ENCODE results near the gene CDC14C. TPM values are rescaled to one million over a fixed set of nuclear protein-coding genes. Genes with fewer than 3 reads are reported as not detected.

Gene CDC14C
- total and polyA plus RNA-seq, 2 donors from 2014 or later: not detected

DNA sequence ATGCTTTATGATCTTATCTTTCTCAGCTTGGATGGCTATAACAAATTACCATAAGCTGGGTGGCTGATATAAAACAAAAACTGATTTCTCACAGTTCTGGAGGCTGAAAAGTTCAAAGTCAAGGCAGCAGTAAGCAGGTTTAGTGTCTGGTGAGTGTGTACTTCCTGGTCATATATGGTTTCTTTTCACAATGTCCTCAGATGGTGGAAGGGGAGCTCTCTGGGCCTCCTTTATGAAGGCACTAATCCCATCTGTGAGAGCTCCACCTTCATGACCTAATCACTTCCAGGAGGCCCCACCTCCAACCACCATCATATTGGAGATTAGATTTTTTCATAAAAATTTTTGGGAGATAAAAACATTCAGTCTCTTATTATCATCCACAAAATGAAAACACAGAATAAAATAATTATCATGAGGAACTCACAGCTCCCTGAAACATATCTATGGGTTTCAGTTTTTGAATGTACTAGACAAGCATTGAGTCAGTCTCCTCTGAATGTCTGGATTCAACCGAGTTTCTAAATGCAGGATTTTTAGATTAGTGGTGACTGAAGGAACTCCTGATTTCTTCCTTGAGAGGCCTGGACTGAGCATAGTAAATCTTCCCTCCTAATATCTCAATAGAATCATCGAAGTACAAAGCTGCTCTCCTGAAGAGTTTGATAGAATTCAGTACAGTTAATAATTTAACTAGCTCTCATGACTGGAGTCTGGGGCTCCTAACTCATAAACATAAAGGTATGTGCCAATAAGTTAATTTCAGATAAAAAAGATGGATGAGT is 8.0 kb downstream of the CDC14C start:
- H3K4me1 ChIP-seq (ENCODE audit: control insufficient read depth in 2 of 3, insufficient read depth in 2 of 3, low read depth in 1 of 3, low read length in 3 of 3): no peaks in the 10 kb centered on the region
- H3K4me3 ChIP-seq (ENCODE audit: low read length in 3 of 3): no peak overlapping the region
- FAIRE-seq (no peak), DNase-seq (no peak)
- no peaks in the 10 kb centered on the region for H3K36me3 ChIP-seq (ENCODE audit: control insufficient read depth in 2 of 3, insufficient read depth in 3 of 3, low read length in 3 of 3)
- TF ChIP-seq, protein P1, sequence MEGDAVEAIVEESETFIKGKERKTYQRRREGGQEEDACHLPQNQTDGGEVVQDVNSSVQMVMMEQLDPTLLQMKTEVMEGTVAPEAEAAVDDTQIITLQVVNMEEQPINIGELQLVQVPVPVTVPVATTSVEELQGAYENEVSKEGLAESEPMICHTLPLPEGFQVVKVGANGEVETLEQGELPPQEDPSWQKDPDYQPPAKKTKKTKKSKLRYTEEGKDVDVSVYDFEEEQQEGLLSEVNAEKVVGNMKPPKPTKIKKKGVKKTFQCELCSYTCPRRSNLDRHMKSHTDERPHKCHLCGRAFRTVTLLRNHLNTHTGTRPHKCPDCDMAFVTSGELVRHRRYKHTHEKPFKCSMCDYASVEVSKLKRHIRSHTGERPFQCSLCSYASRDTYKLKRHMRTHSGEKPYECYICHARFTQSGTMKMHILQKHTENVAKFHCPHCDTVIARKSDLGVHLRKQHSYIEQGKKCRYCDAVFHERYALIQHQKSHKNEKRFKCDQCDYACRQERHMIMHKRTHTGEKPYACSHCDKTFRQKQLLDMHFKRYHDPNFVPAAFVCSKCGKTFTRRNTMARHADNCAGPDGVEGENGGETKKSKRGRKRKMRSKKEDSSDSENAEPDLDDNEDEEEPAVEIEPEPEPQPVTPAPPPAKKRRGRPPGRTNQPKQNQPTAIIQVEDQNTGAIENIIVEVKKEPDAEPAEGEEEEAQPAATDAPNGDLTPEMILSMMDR (IDR thresholded peaks at IDR 0.05; ENCODE audit: borderline replicate concordance, extremely low read depth, insufficient read depth): no peak
- no peaks in the 10 kb centered on the region for H3K27me3 ChIP-seq (ENCODE audit: control insufficient read depth, insufficient read depth, low read length)
- no peak overlapping the region for H3K27ac ChIP-seq (ENCODE audit: low read depth in 2 of 2, low read length in 2 of 2)
- H3K9ac ChIP-seq (ENCODE audit: low read length in 3 of 3): no peak overlapping the region
- intact Hi-C loops (cut with DNase I): no loop called here
- H3K9me3 ChIP-seq (ENCODE audit: control insufficient read depth in 2 of 3, insufficient read depth in 1 of 3, low read length in 3 of 3): no peaks in the 10 kb centered on the region

DNA sequence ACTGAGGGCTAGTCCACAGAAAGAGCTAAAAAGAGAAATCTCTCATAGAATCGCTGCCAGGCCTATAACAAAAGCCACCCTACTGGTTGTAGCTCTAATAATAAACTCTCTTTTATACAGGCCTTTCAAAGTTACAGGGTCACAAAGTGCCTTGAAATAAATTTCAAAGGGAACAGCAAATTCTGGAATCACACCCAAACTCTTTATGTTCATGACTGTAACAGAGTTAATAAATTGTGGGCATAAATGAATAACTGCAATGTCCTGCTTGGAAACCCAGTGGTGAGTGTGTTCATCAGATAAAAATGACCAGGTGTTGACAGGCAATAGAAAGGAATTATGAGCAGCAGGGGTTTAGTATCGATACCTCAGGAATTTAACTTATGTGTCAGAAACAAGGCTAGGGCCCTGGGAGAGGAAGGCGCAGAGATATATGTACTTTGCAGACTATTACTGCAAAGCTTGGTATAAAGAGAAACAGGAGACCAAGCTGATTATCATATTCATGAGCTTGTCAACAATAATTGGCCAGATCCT is 9.3 kb downstream of the CDC14C start:
- TF ChIP-seq, protein P1 (IDR thresholded peaks at IDR 0.05; ENCODE audit: borderline replicate concordance, extremely low read depth, insufficient read depth): no peak
- H3K27ac ChIP-seq (ENCODE audit: low read depth in 2 of 2, low read length in 2 of 2): no peak overlapping the region
- FAIRE-seq: no peak
- no peak overlapping the region for H3K4me3 ChIP-seq (ENCODE audit: low read length in 3 of 3)
- no peak overlapping the region for H3K9ac ChIP-seq (ENCODE audit: low read length in 3 of 3)
- peak in 2 of 5 donors; percentile 11 to 28 for DNase-seq
- no peaks in the 10 kb centered on the region for H3K4me1 ChIP-seq (ENCODE audit: control insufficient read depth in 2 of 3, insufficient read depth in 2 of 3, low read depth in 1 of 3, low read length in 3 of 3)
- H3K36me3 ChIP-seq (ENCODE audit: control insufficient read depth in 2 of 3, insufficient read depth in 3 of 3, low read length in 3 of 3): no peaks in the 10 kb centered on the region
- intact Hi-C loops (cut with DNase I): no loop called here
- H3K27me3 ChIP-seq (ENCODE audit: control insufficient read depth, insufficient read depth, low read length): no peaks in the 10 kb centered on the region
- no peaks in the 10 kb centered on the region for H3K9me3 ChIP-seq (ENCODE audit: control insufficient read depth in 2 of 3, insufficient read depth in 1 of 3, low read length in 3 of 3)

DNA sequence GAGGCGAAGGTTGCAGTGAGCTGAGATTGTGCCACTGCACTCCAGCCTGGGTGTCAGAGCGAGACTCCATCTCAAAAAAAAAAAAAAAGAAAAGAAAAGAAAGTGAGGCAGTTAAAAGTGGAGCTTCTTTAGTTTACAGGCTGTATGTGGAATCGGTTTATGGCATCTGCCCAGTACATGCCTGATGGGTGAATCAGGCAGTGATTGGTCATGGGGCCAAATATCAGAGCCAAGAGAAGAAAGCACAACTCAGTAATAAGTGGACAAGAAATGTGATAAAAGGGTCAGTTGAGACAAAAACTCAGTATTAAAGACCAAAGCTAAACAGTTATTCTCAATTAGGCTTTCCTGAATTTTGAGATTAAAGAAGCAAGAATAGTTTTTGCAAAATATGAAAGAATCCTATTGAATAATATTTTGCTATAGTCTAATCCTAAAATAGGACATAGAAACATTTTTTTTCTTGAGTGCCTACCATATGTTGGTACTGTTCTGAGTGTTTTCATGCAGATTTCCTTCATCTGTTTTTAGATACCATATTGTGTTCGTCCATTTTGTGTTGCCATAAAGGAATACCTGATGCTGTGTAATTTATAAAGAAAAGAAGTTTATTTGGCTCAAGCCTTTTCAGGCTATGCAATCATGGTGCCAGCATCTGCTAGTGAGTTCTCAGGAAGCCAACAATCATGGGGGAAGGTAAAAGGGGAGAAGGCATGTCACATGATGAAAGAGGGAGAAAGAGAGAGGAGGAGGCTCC is 14.4 kb downstream of the CDC14C start:
- FAIRE-seq: no peak
- no peak overlapping the region for H3K27ac ChIP-seq (ENCODE audit: low read depth in 2 of 2, low read length in 2 of 2)
- H3K9me3 ChIP-seq (ENCODE audit: control insufficient read depth in 2 of 3, insufficient read depth in 1 of 3, low read length in 3 of 3): no peaks in the 10 kb centered on the region
- no peaks in the 10 kb centered on the region for H3K27me3 ChIP-seq (ENCODE audit: control insufficient read depth, insufficient read depth, low read length)
- TF ChIP-seq, protein P1 (IDR thresholded peaks at IDR 0.05; ENCODE audit: borderline replicate concordance, extremely low read depth, insufficient read depth): no peak
- intact Hi-C loops (cut with DNase I): no loop called here
- no peak overlapping the region for H3K4me3 ChIP-seq (ENCODE audit: low read length in 3 of 3)
- H3K36me3 ChIP-seq (ENCODE audit: control insufficient read depth in 2 of 3, insufficient read depth in 3 of 3, low read length in 3 of 3): no peaks in the 10 kb centered on the region
- no peaks in the 10 kb centered on the region for H3K4me1 ChIP-seq (ENCODE audit: control insufficient read depth in 2 of 3, insufficient read depth in 2 of 3, low read depth in 1 of 3, low read length in 3 of 3)
- no peak overlapping the region for H3K9ac ChIP-seq (ENCODE audit: low read length in 3 of 3)
- DNase-seq: no peak

Measured in kidney (tissue), 14 donors.